Nephron progenitor cell (in vitro differentiated cells): Measurements from ENCODE around the gene HBA2.

Experiments
- DNase-seq: peaks from one replicate; pipeline ENCODE4 v3.0.0; 2021
- H3K27ac Mint-ChIP-seq: 2 replicates; pipeline ENCODE4 v1.8.0; 2021; ENCODE audit warnings: mild to moderate bottlenecking, moderate library complexity, mixed read lengths
- H3K27me3 Mint-ChIP-seq: 2 replicates; pipeline ENCODE4 v1.8.0; 2021; ENCODE audit warnings: mild to moderate bottlenecking, low read depth, mixed read lengths; ENCODE audit not compliant: poor library complexity
- H3K36me3 Mint-ChIP-seq: 2 replicates; pipeline ENCODE4 v1.8.0; 2021; ENCODE audit warnings: low read depth, mixed read lengths
- H3K4me1 Mint-ChIP-seq: 2 replicates; pipeline ENCODE4 v1.8.0; 2021; ENCODE audit warnings: mixed read lengths
- H3K4me3 Mint-ChIP-seq: 2 replicates; pipeline ENCODE4 v1.8.0; 2021; ENCODE audit warnings: mild to moderate bottlenecking, moderate library complexity, mixed read lengths
- H3K9me3 Mint-ChIP-seq: 2 replicates; pipeline ENCODE4 v1.8.0; 2021; ENCODE audit warnings: mild to moderate bottlenecking, moderate library complexity, mixed read lengths
- TF ChIP-seq, protein P1 (sequence below): fragments of 200-600 bp; sonication (generic); IDR thresholded peaks from 2 replicates; pipeline ENCODE4 v1.5.0; 2021; ENCODE audit warnings: antibody characterized with exemption

Gene HBA2

DNA sequence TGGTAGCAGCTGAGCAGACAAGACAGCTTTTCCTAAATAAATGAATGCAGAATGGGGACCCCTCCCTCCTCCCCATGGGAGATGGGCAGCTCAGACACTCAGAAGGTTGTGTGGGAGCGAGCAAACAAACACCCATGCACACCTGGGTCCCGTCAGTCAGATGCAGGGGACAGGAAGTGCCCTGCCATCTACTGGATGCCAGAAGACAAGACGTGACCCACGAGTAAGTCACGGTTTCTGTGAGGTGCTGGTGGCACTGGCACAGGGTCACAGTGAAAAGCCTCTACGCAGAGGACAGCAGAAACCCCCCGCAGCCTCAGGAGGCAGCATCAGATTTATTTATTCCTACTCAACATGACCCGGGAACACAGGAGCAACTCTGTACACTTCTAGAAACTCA, 16.0 kb downstream of the HBA2 start:
- H3K4me3 Mint-ChIP-seq = no peak overlapping the region
- TF ChIP-seq, protein P1, sequence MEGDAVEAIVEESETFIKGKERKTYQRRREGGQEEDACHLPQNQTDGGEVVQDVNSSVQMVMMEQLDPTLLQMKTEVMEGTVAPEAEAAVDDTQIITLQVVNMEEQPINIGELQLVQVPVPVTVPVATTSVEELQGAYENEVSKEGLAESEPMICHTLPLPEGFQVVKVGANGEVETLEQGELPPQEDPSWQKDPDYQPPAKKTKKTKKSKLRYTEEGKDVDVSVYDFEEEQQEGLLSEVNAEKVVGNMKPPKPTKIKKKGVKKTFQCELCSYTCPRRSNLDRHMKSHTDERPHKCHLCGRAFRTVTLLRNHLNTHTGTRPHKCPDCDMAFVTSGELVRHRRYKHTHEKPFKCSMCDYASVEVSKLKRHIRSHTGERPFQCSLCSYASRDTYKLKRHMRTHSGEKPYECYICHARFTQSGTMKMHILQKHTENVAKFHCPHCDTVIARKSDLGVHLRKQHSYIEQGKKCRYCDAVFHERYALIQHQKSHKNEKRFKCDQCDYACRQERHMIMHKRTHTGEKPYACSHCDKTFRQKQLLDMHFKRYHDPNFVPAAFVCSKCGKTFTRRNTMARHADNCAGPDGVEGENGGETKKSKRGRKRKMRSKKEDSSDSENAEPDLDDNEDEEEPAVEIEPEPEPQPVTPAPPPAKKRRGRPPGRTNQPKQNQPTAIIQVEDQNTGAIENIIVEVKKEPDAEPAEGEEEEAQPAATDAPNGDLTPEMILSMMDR = no peak
- H3K9me3 Mint-ChIP-seq = no peaks in the 10 kb centered on the region
- H3K36me3 Mint-ChIP-seq = peaks cover 65% of the 10 kb centered on the region
- DNase-seq = no peak
- no peaks in the 10 kb centered on the region for H3K4me1 Mint-ChIP-seq
- no peaks in the 10 kb centered on the region for H3K27me3 Mint-ChIP-seq
- H3K27ac Mint-ChIP-seq = no peak overlapping the region

DNA sequence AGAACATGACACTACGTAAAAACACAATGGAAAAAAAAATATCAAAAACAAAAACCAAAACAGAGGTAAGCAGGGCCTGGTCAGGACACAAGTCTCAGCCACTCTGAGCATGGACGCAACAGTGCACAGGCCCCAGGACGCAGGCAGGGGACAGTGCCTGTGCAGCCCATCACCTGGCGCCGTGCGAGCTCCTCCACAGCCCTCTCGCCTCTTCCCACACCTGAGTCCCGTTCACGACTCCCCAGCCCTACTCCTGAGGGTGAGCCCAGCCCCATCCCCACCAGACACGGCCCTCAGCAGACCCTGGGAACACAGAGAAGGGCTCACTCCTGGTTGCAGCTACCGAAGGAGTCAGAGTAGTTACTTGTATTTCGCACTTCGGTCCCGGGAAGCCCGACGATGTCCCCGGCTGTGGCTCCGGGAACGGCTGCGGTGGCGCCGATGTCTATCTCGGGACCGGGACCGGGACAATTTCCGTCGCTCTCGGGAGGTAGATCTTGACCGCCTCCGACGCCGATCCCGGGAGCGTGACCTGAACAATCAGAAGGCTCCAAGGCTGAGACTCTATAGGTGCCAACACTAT, 17.0 kb downstream of the HBA2 start:
- DNase-seq = no peak
- Mint-ChIP-seq H3K4me3 (no peak overlapping the region), H3K27ac (no peak overlapping the region), H3K4me1 (no peaks in the 10 kb centered on the region), H3K27me3 (no peaks in the 10 kb centered on the region), H3K9me3 (no peaks in the 10 kb centered on the region), H3K36me3 (peaks cover 70% of the 10 kb centered on the region)
- TF ChIP-seq, protein P1 = no peak

DNA sequence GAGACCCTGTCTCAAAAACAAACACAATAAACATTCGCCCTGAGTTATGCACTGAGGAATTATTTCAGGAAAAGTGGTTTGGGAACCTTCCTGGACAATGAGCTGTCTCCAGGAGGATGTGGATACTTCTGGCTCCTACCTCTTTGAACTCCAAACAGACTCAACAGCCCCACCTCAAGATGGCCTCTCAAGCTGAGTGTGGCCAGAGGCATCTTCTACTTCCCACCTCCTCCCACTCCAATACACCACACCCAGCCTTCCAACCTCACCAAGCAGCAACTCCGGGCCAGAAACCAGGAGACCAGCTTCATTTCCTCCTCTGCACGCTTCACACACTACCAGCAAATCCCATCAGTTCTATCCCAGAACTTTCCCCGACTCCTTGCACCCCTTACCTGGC, 19.2 kb downstream of the HBA2 start:
- Mint-ChIP-seq H3K4me1 (no peaks in the 10 kb centered on the region), H3K36me3 (peaks cover 76% of the 10 kb centered on the region), H3K4me3 (no peak overlapping the region)

DNA sequence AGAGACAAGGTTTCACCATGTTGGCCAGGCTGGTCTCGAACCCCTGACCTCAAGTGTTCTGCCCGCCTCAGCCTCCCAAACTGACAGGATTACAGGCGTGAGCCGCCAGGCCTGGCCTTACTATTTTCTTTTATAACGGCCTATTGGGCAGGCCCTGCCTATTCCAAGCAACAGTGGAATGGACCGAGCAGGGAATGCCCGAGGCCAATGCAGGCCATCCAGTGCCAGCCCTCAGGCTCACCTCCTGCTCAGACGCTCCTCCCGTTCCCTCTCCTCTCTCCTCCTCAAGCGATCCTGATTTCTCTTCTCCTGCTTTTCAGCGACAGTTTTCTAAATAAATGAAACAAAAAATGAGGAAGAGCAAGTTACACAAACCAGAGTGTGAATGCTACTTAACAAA, 20.0 kb downstream of the HBA2 start:
- no peaks in the 10 kb centered on the region for H3K9me3 Mint-ChIP-seq
- TF ChIP-seq, protein P1 = no peak
- no peaks in the 10 kb centered on the region for H3K27me3 Mint-ChIP-seq
- H3K4me1 Mint-ChIP-seq = no peaks in the 10 kb centered on the region
- DNase-seq = no peak
- peak overlapping the region; percentile 83 for H3K27ac Mint-ChIP-seq
- no peak overlapping the region for H3K4me3 Mint-ChIP-seq
- H3K36me3 Mint-ChIP-seq = peaks cover 75% of the 10 kb centered on the region

More for the DNA sequence above, 19.2 kb downstream of the HBA2 start:
- Mint-ChIP-seq H3K9me3 (no peaks in the 10 kb centered on the region), H3K27ac (peak overlapping the region; percentile 31), H3K27me3 (no peaks in the 10 kb centered on the region)
- no peak for DNase-seq
- TF ChIP-seq, protein P1 = no peak

DNA sequence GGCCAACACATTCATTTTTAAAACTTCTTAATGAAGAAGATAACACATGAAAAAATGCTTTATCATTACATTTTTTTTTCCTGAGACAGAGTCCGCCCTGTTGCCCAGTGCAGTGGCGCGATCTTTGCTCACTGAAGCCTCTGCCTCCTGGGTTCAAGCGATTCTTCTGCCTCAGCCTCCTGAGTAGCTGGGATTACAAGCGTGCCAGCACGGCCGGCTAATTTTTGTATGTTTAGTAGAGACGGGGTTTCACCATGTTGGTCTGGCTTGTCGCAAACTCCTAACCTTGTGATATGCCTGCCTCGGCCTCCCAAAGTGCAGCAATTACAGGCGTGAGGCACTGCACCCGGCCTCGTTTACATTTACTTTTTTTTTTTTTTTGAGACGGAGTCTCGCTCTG, 20.8 kb downstream of the HBA2 start:
- H3K27ac Mint-ChIP-seq = no peak overlapping the region
- H3K9me3 Mint-ChIP-seq = no peaks in the 10 kb centered on the region
- peaks cover 82% of the 10 kb centered on the region for H3K36me3 Mint-ChIP-seq
- no peak for DNase-seq
- no peak overlapping the region for H3K4me3 Mint-ChIP-seq
- H3K4me1 Mint-ChIP-seq = no peaks in the 10 kb centered on the region
- TF ChIP-seq, protein P1 = no peak
- H3K27me3 Mint-ChIP-seq = no peaks in the 10 kb centered on the region

DNA sequence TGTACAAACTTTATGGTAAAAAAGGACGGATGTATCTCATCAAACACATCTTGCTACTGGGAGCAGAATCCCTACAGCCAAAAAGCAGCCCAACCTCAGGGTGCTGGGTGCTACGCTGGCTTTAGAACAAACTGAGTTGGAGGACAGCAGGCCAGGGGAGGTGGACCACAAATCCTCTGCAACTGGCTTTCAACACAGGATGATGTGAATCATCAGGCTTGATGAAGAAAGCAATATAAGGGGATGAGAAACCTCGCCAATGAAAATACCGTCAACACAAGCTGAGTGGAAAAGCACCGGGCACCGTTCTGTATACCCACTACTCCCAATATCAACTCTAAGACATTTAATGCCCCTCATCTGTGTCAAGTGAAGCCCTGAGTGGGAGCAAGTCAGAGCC, 21.8 kb downstream of the HBA2 start:
- H3K4me3 Mint-ChIP-seq = no peak overlapping the region
- TF ChIP-seq, protein P1 = no peak
- no peak overlapping the region for H3K27ac Mint-ChIP-seq
- DNase-seq = no peak
- peaks cover 82% of the 10 kb centered on the region for H3K36me3 Mint-ChIP-seq
- no peaks in the 10 kb centered on the region for H3K9me3 Mint-ChIP-seq
- H3K4me1 Mint-ChIP-seq = no peaks in the 10 kb centered on the region
- no peaks in the 10 kb centered on the region for H3K27me3 Mint-ChIP-seq
